Measurements from ENCODE around the gene IL36B.

DNA sequence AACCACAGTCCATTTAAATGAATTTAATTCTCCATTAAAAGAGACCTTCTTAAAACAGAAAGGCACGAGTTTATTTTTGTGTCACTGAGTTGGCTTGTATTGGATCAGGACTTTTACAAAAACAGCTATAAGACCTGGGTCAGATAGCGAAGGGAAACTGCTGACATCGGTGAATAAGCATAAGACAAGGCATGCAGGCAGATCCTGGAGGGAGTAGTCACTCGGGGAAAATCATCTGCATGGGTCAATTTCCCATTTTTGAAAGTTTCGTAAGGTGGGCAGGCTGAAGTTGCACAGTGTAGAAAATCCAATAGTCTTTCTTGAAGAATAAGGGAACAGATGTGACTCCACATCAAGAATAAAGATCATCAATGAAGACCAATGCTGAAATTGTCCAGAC is 12.9 kb downstream of the IL36B start:
- TF ChIP-seq, protein P1, sequence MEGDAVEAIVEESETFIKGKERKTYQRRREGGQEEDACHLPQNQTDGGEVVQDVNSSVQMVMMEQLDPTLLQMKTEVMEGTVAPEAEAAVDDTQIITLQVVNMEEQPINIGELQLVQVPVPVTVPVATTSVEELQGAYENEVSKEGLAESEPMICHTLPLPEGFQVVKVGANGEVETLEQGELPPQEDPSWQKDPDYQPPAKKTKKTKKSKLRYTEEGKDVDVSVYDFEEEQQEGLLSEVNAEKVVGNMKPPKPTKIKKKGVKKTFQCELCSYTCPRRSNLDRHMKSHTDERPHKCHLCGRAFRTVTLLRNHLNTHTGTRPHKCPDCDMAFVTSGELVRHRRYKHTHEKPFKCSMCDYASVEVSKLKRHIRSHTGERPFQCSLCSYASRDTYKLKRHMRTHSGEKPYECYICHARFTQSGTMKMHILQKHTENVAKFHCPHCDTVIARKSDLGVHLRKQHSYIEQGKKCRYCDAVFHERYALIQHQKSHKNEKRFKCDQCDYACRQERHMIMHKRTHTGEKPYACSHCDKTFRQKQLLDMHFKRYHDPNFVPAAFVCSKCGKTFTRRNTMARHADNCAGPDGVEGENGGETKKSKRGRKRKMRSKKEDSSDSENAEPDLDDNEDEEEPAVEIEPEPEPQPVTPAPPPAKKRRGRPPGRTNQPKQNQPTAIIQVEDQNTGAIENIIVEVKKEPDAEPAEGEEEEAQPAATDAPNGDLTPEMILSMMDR (IDR thresholded peaks at IDR 0.05): no peak
- no peak for TF ChIP-seq ZFX (IDR thresholded peaks at IDR 0.05; ENCODE audit: borderline replicate concordance)

Data from 22Rv1 (cell line).